Epithelial cell of esophagus (primary cell): ENCODE measurements around the gene SLC47A1.

Experiments used
- DNase-seq: peaks from one replicate; pipeline ENCODE4 v3.0.0; 2010; ENCODE audit warnings: low read depth
- H3K4me3 ChIP-seq: 2 replicates; pipeline ENCODE4 v1.5.1; 2011; ENCODE audit warnings: mild to moderate bottlenecking, low read length, control low read depth
- TF ChIP-seq, protein P1 (sequence below): IDR thresholded peaks from 2 replicates; pipeline ENCODE4 v1.5.1; 2011; ENCODE audit warnings: low read depth, mild to moderate bottlenecking, low read length, control low read depth, inconsistent platforms; ENCODE audit not compliant: insufficient read depth; ENCODE audit errors: missing control alignments

Gene SLC47A1

DNA sequence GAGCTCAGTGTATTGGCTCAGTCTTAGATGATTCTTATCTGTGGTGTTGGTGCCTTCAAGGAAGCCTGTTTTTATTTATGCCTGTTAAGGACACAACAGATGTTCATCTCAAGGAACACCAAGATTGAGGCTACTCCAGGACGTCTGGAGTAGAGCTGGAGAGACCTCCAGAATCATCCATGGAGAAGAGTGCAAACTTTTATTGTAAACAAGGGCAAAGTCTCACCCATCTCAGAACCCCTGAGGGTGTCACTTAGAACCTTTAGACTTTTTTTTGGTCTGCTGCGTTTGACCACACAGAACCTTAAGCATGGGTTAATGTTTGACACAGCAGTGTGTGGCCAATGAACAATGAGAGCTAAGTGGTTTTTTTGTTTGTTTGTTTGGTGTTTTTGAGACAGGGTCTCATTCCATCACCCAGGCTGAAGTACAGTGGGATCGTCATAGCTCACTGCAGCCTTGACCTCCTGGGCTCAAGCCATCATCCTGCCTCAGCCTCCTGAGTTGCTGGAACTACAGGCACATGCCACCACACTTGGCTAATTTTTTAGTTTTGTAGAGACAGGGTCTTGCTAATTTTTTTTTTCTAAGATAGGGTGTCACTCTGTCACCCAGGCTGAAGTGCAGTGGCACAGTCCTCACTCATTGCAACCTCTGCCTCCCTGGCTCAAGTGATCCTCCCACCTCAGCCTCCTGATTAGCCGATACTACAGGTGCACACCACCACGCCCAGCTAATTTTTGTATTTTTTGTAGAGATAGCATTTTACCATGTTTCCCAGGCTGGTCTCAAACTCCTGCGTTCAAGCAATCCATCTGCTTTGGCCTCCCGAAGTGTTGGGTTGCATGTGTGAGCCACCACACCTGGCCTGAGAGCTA, 16.3 kb downstream of the SLC47A1 start:
- no peak for DNase-seq
- TF ChIP-seq, protein P1, sequence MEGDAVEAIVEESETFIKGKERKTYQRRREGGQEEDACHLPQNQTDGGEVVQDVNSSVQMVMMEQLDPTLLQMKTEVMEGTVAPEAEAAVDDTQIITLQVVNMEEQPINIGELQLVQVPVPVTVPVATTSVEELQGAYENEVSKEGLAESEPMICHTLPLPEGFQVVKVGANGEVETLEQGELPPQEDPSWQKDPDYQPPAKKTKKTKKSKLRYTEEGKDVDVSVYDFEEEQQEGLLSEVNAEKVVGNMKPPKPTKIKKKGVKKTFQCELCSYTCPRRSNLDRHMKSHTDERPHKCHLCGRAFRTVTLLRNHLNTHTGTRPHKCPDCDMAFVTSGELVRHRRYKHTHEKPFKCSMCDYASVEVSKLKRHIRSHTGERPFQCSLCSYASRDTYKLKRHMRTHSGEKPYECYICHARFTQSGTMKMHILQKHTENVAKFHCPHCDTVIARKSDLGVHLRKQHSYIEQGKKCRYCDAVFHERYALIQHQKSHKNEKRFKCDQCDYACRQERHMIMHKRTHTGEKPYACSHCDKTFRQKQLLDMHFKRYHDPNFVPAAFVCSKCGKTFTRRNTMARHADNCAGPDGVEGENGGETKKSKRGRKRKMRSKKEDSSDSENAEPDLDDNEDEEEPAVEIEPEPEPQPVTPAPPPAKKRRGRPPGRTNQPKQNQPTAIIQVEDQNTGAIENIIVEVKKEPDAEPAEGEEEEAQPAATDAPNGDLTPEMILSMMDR = no peak
- H3K4me3 ChIP-seq = no peak overlapping the region

GRCh38 chr17:19551165-19551564, 17.5 kb downstream of the SLC47A1 start:
- DNase-seq = no peak
- TF ChIP-seq, protein P1 = no peak
- H3K4me3 ChIP-seq = no peak overlapping the region

- no peak for DNase-seq
- TF ChIP-seq, protein P1 = no peak
- no peak overlapping the region for H3K4me3 ChIP-seq
Observed at GRCh38 chr17:19551591-19552148, 18.0 kb downstream of the SLC47A1 start.

DNA sequence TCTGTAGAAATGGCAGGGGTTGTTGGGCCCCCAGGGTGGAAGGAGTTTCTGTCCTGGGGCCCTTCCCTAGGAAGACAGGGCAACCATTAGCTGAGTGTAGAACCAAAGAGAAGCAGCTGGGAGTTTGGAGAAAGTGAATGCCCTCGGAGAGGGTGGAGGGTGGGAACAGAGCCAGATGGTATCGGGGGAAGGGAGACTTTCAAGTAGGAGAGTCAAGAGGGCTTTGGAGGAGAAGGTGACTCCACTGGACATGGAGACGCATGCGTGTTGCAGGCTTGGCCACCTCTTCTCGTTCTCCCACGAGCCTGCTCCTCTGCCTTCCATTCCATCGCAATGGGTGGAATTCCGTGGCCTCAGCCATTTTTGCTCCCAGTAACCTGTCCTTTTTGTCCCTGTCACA, 19.4 kb downstream of the SLC47A1 start:
- H3K4me3 ChIP-seq = no peak overlapping the region
- no peak for DNase-seq
- TF ChIP-seq, protein P1 = no peak

DNA sequence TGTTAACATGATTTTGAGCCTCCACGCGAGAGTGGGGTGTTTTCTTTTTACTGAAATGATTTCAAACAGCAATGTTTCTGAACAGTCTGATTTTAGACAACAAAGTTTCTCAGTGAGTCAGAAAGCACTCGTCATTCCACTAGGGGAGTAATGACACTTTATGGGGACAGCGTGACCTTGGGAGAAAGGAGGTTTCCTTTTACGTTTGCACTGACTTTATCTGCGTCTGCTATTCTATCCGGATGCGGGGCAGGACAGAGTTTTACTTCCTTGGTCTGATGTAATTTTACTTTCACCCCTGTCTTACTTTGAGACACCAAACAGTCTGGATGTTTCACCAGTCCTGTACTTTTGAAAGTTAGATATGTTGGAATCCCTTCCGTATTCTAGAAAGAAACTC, 20.7 kb downstream of the SLC47A1 start:
- TF ChIP-seq, protein P1 = no peak
- DNase-seq = no peak
- H3K4me3 ChIP-seq = no peak overlapping the region

DNA sequence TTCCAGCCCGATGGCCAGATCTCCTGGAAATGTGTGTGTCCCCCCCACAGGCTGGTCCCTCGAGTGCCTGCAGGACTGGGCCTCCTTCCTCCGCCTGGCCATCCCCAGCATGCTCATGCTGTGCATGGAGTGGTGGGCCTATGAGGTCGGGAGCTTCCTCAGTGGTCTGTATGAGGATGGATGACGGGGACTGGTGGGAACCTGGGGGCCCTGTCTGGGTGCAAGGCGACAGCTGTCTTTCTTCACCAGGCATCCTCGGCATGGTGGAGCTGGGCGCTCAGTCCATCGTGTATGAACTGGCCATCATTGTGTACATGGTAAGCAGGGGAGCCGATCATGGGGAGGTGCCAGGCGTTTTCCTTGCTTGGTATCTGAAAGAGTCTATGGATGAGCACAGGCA, 22.1 kb downstream of the SLC47A1 start:
- H3K4me3 ChIP-seq = no peak overlapping the region
- TF ChIP-seq, protein P1 = no peak
- no peak for DNase-seq

DNA sequence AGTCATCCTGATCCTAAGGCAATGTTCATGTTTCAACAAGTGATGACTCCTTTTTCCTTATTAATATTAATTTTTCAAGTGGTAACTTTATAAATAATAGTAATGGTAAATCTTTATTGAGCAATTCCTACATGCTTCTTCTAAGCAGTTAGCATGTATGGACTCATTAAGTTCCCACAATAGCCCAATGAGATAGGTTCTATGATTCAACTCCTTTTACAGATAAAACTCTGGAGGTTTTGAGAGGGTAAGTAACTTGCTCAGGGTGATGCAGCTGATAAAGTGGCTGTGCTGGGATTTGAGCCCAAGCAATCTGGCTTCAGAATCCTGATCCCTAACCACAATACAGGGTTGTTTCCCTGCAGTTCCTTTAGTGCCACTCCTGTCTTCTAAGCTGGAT, 25.3 kb downstream of the SLC47A1 start:
- no peak overlapping the region for H3K4me3 ChIP-seq
- peak; percentile 54 for DNase-seq
- TF ChIP-seq, protein P1 = no peak
